IMR-90 (cell line): Measurements from ENCODE around the gene CD44.

Source experiments
- BHLHE40 ChIP-seq: fragments of 150-350 bp; IDR thresholded peaks from 2 replicates; pipeline ENCODE4 v1.6.1; 2016; ENCODE audit warnings: mild to moderate bottlenecking, low read depth, low read length
- CTCF ChIP-seq: conservative IDR thresholded peaks from 2 replicates; pipeline ENCODE4 v1.5.1; 2012; ENCODE audit warnings: mild to moderate bottlenecking, low read depth, low read length, improper control_type of control experiment
- ELK1 ChIP-seq: fragments of 150-350 bp; IDR thresholded peaks from 2 replicates; pipeline ENCODE4 v1.6.1; 2016; ENCODE audit warnings: low read depth, mild to moderate bottlenecking, low read length, moderate library complexity, borderline replicate concordance
- POLR2A ChIP-seq: IDR thresholded peaks from 2 replicates; pipeline ENCODE4 v1.6.1; 2012; ENCODE audit warnings: mild to moderate bottlenecking, low read depth, low read length

GRCh38 chr11:35168671-35169070, 29.7 kb downstream of the CD44 start:
- TF ChIP-seq POLR2A: no peak
- no peak for TF ChIP-seq ELK1
- no peak for TF ChIP-seq BHLHE40
- TF ChIP-seq CTCF: no peak
